ENCODE results near the gene TAF13. TPM values are rescaled to one million over a fixed set of nuclear protein-coding genes. Genes with fewer than 3 reads are reported as not detected.
A peak's percentile ranks its signal among the peaks of the same experiment; 100 is the strongest.

Gene TAF13
- total RNA-seq: 10 to 100 TPM; 18.3 to 27.4 TPM

GRCh38 chr1:109075531-109076490, at the start of gene TAF13:
TAF13 (minus strand) TSS chr1:109076003; CDS start chr1:109075947, 56 bp downstream.
- ATAC-seq (replicated peaks): peak; percentile 100
- peak within 1 kb of the TSS; percentile 99 for H3K27ac Mint-ChIP-seq
- peaks cover 33% of the 10 kb centered on the region for H3K36me3 Mint-ChIP-seq (ENCODE audit: low read depth)
- H3K4me3 Mint-ChIP-seq: peak within 1 kb of the TSS; percentile 94
- no peaks in the 10 kb centered on the region for H3K27me3 Mint-ChIP-seq
- peaks cover 4% of the 10 kb centered on the region for H3K4me1 Mint-ChIP-seq
- no peaks in the 10 kb centered on the region for H3K9me3 Mint-ChIP-seq

GRCh38 chr1:109120356-109120755, 44.6 kb upstream of the TAF13 start:
- no peak overlapping the region for H3K4me3 Mint-ChIP-seq
- no peaks in the 10 kb centered on the region for H3K9me3 Mint-ChIP-seq
- no peaks in the 10 kb centered on the region for H3K27me3 Mint-ChIP-seq
- peaks cover 16% of the 10 kb centered on the region for H3K4me1 Mint-ChIP-seq
- no peak overlapping the region for H3K27ac Mint-ChIP-seq
- peaks cover 7% of the 10 kb centered on the region for H3K36me3 Mint-ChIP-seq (ENCODE audit: low read depth)
- ATAC-seq (replicated peaks): no peak

- Mint-ChIP-seq H3K36me3 (ENCODE audit: low read depth) (peaks cover 9% of the 10 kb centered on the region), H3K27me3 (no peaks in the 10 kb centered on the region), H3K27ac (no peak overlapping the region), H3K9me3 (no peaks in the 10 kb centered on the region), H3K4me1 (peaks cover 27% of the 10 kb centered on the region), H3K4me3 (no peak overlapping the region)
- no peak for ATAC-seq (replicated peaks)
Measured at GRCh38 chr1:109118089-109118488, 42.3 kb upstream of the TAF13 start.

GRCh38 chr1:109116286-109116685, 40.5 kb upstream of the TAF13 start:
- H3K27me3 Mint-ChIP-seq: no peaks in the 10 kb centered on the region
- peak overlapping the region; percentile 83 for H3K4me3 Mint-ChIP-seq
- no peaks in the 10 kb centered on the region for H3K9me3 Mint-ChIP-seq
- peak overlapping the region; percentile 89 for H3K27ac Mint-ChIP-seq
- H3K36me3 Mint-ChIP-seq (ENCODE audit: low read depth): peaks cover 14% of the 10 kb centered on the region
- H3K4me1 Mint-ChIP-seq: peaks cover 31% of the 10 kb centered on the region
- ATAC-seq (replicated peaks): no peak

- Mint-ChIP-seq H3K9me3 (no peaks in the 10 kb centered on the region), H3K4me3 (peak overlapping the region; percentile 83), H3K27ac (peak overlapping the region; percentile 89), H3K36me3 (ENCODE audit: low read depth) (peaks cover 14% of the 10 kb centered on the region), H3K4me1 (peaks cover 31% of the 10 kb centered on the region), H3K27me3 (no peaks in the 10 kb centered on the region)
- ATAC-seq (replicated peaks): peak; percentile 57
Measured at GRCh38 chr1:109115685-109116084, 39.9 kb upstream of the TAF13 start.

- Mint-ChIP-seq H3K27me3 (no peaks in the 10 kb centered on the region), H3K4me1 (peaks cover 31% of the 10 kb centered on the region), H3K9me3 (no peaks in the 10 kb centered on the region), H3K4me3 (peak overlapping the region; percentile 83), H3K27ac (peak overlapping the region; percentile 72), H3K36me3 (ENCODE audit: low read depth) (peaks cover 14% of the 10 kb centered on the region)
- peak; percentile 46 for ATAC-seq (replicated peaks)
Measured at GRCh38 chr1:109114342-109114674, 38.5 kb upstream of the TAF13 start.

- Mint-ChIP-seq H3K9me3 (no peaks in the 10 kb centered on the region), H3K4me3 (peak within 1 kb of the TSS; percentile 83)
Measured at GRCh38 chr1:109113590-109114341, 38.0 kb upstream of the TAF13 start, which contains the start of gene ELAPOR1. ELAPOR1 (plus strand) TSS chr1:109114115; CDS start chr1:109114184, 69 bp downstream.

GRCh38 chr1:109112652-109113285, 37.0 kb upstream of the TAF13 start:
- H3K9me3 Mint-ChIP-seq: no peaks in the 10 kb centered on the region
- H3K27me3 Mint-ChIP-seq: no peaks in the 10 kb centered on the region
- H3K4me3 Mint-ChIP-seq: peak overlapping the region; percentile 83
- H3K4me1 Mint-ChIP-seq: peaks cover 24% of the 10 kb centered on the region
- peaks cover 14% of the 10 kb centered on the region for H3K36me3 Mint-ChIP-seq (ENCODE audit: low read depth)
- peak; percentile 58 for ATAC-seq (replicated peaks)
- H3K27ac Mint-ChIP-seq: peak overlapping the region; percentile 72

More at GRCh38 chr1:109113590-109114341, 38.0 kb upstream of the TAF13 start, which contains the start of gene ELAPOR1:
- Mint-ChIP-seq H3K27ac (peak within 1 kb of the TSS; percentile 72), H3K4me1 (peaks cover 31% of the 10 kb centered on the region), H3K36me3 (ENCODE audit: low read depth) (peaks cover 14% of the 10 kb centered on the region), H3K27me3 (no peaks in the 10 kb centered on the region)
- ATAC-seq (replicated peaks): peak; percentile 75

GRCh38 chr1:109112056-109112651, 36.4 kb upstream of the TAF13 start:
- H3K9me3 Mint-ChIP-seq: no peaks in the 10 kb centered on the region
- peak overlapping the region; percentile 83 for H3K4me3 Mint-ChIP-seq
- no peak for ATAC-seq (replicated peaks)
- H3K36me3 Mint-ChIP-seq (ENCODE audit: low read depth): peaks cover 14% of the 10 kb centered on the region
- H3K27ac Mint-ChIP-seq: peak overlapping the region; percentile 72
- H3K27me3 Mint-ChIP-seq: no peaks in the 10 kb centered on the region
- peaks cover 24% of the 10 kb centered on the region for H3K4me1 Mint-ChIP-seq

- Mint-ChIP-seq H3K4me3 (no peak overlapping the region), H3K4me1 (peaks cover 24% of the 10 kb centered on the region), H3K36me3 (ENCODE audit: low read depth) (peaks cover 14% of the 10 kb centered on the region), H3K9me3 (no peaks in the 10 kb centered on the region), H3K27ac (peak overlapping the region; percentile 72), H3K27me3 (no peaks in the 10 kb centered on the region)
- ATAC-seq (replicated peaks): no peak
Measured at GRCh38 chr1:109111386-109112055, 35.7 kb upstream of the TAF13 start.

- H3K9me3 Mint-ChIP-seq: no peaks in the 10 kb centered on the region
- ATAC-seq (replicated peaks): no peak
- no peaks in the 10 kb centered on the region for H3K27me3 Mint-ChIP-seq
- H3K36me3 Mint-ChIP-seq (ENCODE audit: low read depth): peaks cover 7% of the 10 kb centered on the region
- H3K4me3 Mint-ChIP-seq: no peak overlapping the region
- peak overlapping the region; percentile 67 for H3K27ac Mint-ChIP-seq
- H3K4me1 Mint-ChIP-seq: peaks cover 12% of the 10 kb centered on the region
Measured at GRCh38 chr1:109109906-109110305, 34.1 kb upstream of the TAF13 start.

- Mint-ChIP-seq H3K36me3 (ENCODE audit: low read depth) (peaks cover 18% of the 10 kb centered on the region), H3K27me3 (no peaks in the 10 kb centered on the region), H3K27ac (no peak overlapping the region), H3K4me3 (no peak overlapping the region), H3K4me1 (peaks cover under 1% of the 10 kb centered on the region), H3K9me3 (no peaks in the 10 kb centered on the region)
- no peak for ATAC-seq (replicated peaks)
Measured at GRCh38 chr1:109107785-109108184, 32.0 kb upstream of the TAF13 start.

- H3K27me3 Mint-ChIP-seq: no peaks in the 10 kb centered on the region
- ATAC-seq (replicated peaks): no peak
- H3K4me3 Mint-ChIP-seq: no peak overlapping the region
- H3K9me3 Mint-ChIP-seq: no peaks in the 10 kb centered on the region
- H3K36me3 Mint-ChIP-seq (ENCODE audit: low read depth): peaks cover 34% of the 10 kb centered on the region
- H3K4me1 Mint-ChIP-seq: no peaks in the 10 kb centered on the region
- no peak overlapping the region for H3K27ac Mint-ChIP-seq
Measured at GRCh38 chr1:109105881-109106280, 30.1 kb upstream of the TAF13 start.
